Panc1 (cell line): ENCODE results near the gene RENBP. TPM values are rescaled to one million over a fixed set of nuclear protein-coding genes. Genes with fewer than 3 reads are reported as not detected.

ENCODE experiments used
- ATAC-seq: fragments of 200-7000 bp; cut with Tn5 transposase; 2 replicates; pipeline ENCODE4 v1.9.1; 2020; ENCODE audit warnings: mild to moderate bottlenecking, moderate library complexity
- BruUV-seq: library from RNA; stranded (reverse); fragments of 400-500 nt; replicated peaks from 2 replicates; lab custom pipeline; 2021; lab: Mats Ljungman, UMichigan
- CTCF ChIA-PET: fragments of 300-600 bp; sonication (Branson Sonifier 250); formaldehyde crosslinking; loops from one replicate; lab custom pipeline; 2022; ENCODE audit warnings: antibody characterized with exemption; lab: Charles Lee
- POLR2A ChIA-PET: fragments of 300-600 bp; sonication (Branson Sonifier 250); formaldehyde crosslinking; loops from one replicate; lab custom pipeline; 2022; ENCODE audit warnings: antibody characterized with exemption; lab: Charles Lee
- DNase-seq: peaks from one replicate; pipeline ENCODE4 v3.0.0-alpha.2; 2010; ENCODE audit warnings: low read depth, low spot score
- H3K27ac ChIP-seq: 2 replicates; pipeline ENCODE4 v1.5.1; 2011; ENCODE audit warnings: mild to moderate bottlenecking, low read length, inconsistent platforms
- H3K27me3 ChIP-seq: fragments of 200-500 bp; sonication (Bioruptor generic); 2 replicates; pipeline ENCODE4 v1.6.0; 2014; ENCODE audit warnings: low read length, inconsistent platforms; ENCODE audit not compliant: control insufficient read depth, insufficient read depth
- H3K36me3 ChIP-seq: fragments of 200-500 bp; sonication (Bioruptor generic); 2 replicates; pipeline ENCODE4 v1.5.1; 2014; ENCODE audit warnings: inconsistent platforms, mild to moderate bottlenecking, low read length, moderate library complexity; ENCODE audit not compliant: control insufficient read depth, insufficient read depth
- H3K4me1 ChIP-seq: 2 replicates; pipeline ENCODE4 v1.5.1; 2011; ENCODE audit warnings: inconsistent platforms, mild to moderate bottlenecking, low read length, moderate library complexity; ENCODE audit not compliant: control insufficient read depth, insufficient read depth
- H3K4me3 ChIP-seq, 2 experiments: 2 replicates each; pipeline ENCODE4 v1.5.1; 2011 to 2012; ENCODE audit warnings: low read depth in 2 of 2, low read length in 2 of 2, mild to moderate bottlenecking in 2 of 2, inconsistent platforms in 1 of 2, moderate library complexity in 1 of 2
- H3K9me3 ChIP-seq: fragments of 200-500 bp; sonication (Bioruptor generic); 2 replicates; pipeline ENCODE4 v1.5.1; 2014; ENCODE audit warnings: low read depth, mild to moderate bottlenecking, inconsistent platforms, low read length, moderate library complexity; ENCODE audit not compliant: control insufficient read depth, insufficient read depth
- CTCF ChIP-seq: fragments of 450-650 bp; IDR thresholded peaks from 2 replicates; pipeline ENCODE4 v1.5.1; 2017; ENCODE audit warnings: mild to moderate bottlenecking
- POLR2AphosphoS5 ChIP-seq: IDR thresholded peaks from 2 replicates; pipeline ENCODE4 v1.6.1; 2012; ENCODE audit warnings: mild to moderate bottlenecking, low read depth, low read length, moderate library complexity
- REST ChIP-seq, 2 experiments: IDR thresholded peaks; 2 replicates each; pipeline ENCODE4 v1.6.1; 2011 to 2012; ENCODE audit warnings: low read depth in 2 of 2, control low read depth in 1 of 2, low read length in 1 of 2, mild to moderate bottlenecking in 1 of 2, moderate library complexity in 1 of 2; ENCODE audit not compliant: insufficient read depth in 1 of 2
- SIN3A ChIP-seq: IDR thresholded peaks from 2 replicates; pipeline ENCODE4 v1.6.1; 2012; ENCODE audit warnings: low read depth, mild to moderate bottlenecking, low read length, moderate library complexity, borderline replicate concordance; ENCODE audit not compliant: insufficient read depth
- TCF7L2 ChIP-seq: IDR thresholded peaks from 2 replicates; pipeline ENCODE4 v1.6.1; 2011; ENCODE audit warnings: mild to moderate bottlenecking, low read depth, low read length, inconsistent platforms
- in situ Hi-C: cut with HindIII; loops from 2 replicates; pipeline ENCODE4 v1.10.0; 2016; ENCODE audit warnings: low sequenced_read_pairs, low pct_unique_long_range_greater_than_20kb
- intact Hi-C: fragments of 100-400 bp; cut with micrococcal nuclease; formaldehyde crosslinking; loops from one replicate; pipeline ENCODE4 v1.10.0; 2022; ENCODE audit not compliant: unreplicated experiment
- total RNA-seq: library from RNA; stranded (reverse); gene quantifications from one replicate; pipeline ENCODE4 v1.2.1, GENCODE V29; 2021; ENCODE audit not compliant: unreplicated experiment

RENBP gene
- total RNA-seq, 1 experiment from 2014 or later: 0.62 TPM

GRCh38 chrX:153933748-153934147, 10.7 kb downstream of the RENBP start:
- Histone ChIP-seq H3K4me1 (peaks cover 26% of the 10 kb centered on the region), H3K27me3 (no peaks in the 10 kb centered on the region), H3K9me3 (no peaks in the 10 kb centered on the region), H3K4me3 (peak overlapping the region; percentile 94 to 95), H3K36me3 (peaks cover 7% of the 10 kb centered on the region), H3K27ac (peak overlapping the region; percentile 75)
- DNase-seq: no peak
- no peak for TF ChIP-seq REST (IDR thresholded peaks at IDR 0.05; ENCODE audit: insufficient read depth in 1 of 2, low read depth in 2 of 2, low read length in 1 of 2)
- no peak for TF ChIP-seq TCF7L2
- no peak for TF ChIP-seq SIN3A
- intact Hi-C loops: no loop called here
- ChIA-PET CTCF (no interaction called here), POLR2A (no interaction called here)
- no TSS peak for BruUV-seq
- ATAC-seq: no peak
- in situ Hi-C loops: no loop called here

- POLR2A ChIA-PET: no interaction called here
- no peak for ATAC-seq
- CTCF ChIA-PET: no interaction called here
Observed at GRCh38 chrX:153932220-153932915, 12.1 kb downstream of the RENBP start.

More at GRCh38 chrX:153932220-153932915, 12.1 kb downstream of the RENBP start:
- Histone ChIP-seq H3K4me1 (peaks cover 26% of the 10 kb centered on the region), H3K27me3 (no peaks in the 10 kb centered on the region), H3K4me3 (no peak overlapping the region), H3K36me3 (peaks cover 7% of the 10 kb centered on the region), H3K9me3 (no peaks in the 10 kb centered on the region), H3K27ac (0 out of 2 replicates have a peak overlapping the region, but pooled peaks have one; percentile 12)
- intact Hi-C loops (no loop called here), in situ Hi-C loops (no loop called here)
- no peak for TF ChIP-seq POLR2AphosphoS5
- no peak for TF ChIP-seq CTCF
- TF ChIP-seq REST (IDR thresholded peaks at IDR 0.05; ENCODE audit: insufficient read depth in 1 of 2, low read depth in 2 of 2, low read length in 1 of 2): no peak
- no peak for TF ChIP-seq SIN3A
- TF ChIP-seq TCF7L2: no peak
- no peak for DNase-seq
- BruUV-seq: no TSS peak
